CD4-positive, alpha-beta T cell treated with Interferon gamma for 1 hour (primary cell): ENCODE results near the gene BBS9.

Source experiments
- DNase-seq: peaks from one replicate; pipeline ENCODE4 v3.0.0-alpha.2; 2020

BBS9 gene

GRCh38 chr7:33128631-33128989 lies 754 bp upstream of the BBS9 start:
- DNase-seq = no peak

GRCh38 chr7:33129806-33130153 lies 416 bp downstream of the BBS9 start:
- no peak for DNase-seq

DNA sequence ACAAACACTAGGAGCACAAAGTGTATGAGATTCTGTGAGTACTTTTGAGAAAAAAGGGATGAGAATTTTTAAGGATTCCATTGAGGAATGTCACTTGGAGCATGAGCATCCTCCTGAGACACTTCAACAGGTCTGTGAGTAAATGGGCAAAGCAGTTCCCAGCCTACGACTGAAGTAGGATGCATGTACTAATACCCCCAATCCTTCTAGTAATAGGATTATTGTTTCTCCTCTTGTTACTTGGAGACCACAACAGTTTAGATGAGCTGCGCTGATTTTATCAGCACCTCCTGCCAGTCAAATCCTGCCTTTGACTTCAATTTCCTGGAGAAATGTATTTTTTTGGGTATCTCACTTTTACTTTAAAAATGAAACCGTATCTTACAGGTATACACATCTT lies 820 bp downstream of the BBS9 start:
- no peak for DNase-seq

GRCh38 chr7:33137103-33137502 lies 7.7 kb downstream of the BBS9 start:
- no peak for DNase-seq

DNA sequence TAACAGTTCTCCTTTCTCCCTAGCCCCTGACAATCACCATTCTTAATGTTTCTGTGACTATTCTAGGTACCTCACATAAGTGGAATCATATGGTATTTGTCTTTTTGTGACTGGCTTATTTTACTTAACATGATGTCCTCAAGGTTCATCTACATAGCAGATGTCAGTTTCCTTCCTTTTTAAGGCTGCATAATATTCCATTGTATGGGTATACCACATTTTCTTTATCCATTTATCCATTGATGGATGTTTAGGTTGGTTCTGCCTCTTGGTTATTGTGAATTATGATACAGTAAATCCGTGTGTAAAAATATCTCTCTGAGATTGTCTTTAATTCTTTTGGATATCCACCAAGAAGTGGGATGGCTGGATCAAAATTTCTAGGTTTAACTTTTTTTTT lies 13.2 kb downstream of the BBS9 start:
- DNase-seq = no peak

DNA sequence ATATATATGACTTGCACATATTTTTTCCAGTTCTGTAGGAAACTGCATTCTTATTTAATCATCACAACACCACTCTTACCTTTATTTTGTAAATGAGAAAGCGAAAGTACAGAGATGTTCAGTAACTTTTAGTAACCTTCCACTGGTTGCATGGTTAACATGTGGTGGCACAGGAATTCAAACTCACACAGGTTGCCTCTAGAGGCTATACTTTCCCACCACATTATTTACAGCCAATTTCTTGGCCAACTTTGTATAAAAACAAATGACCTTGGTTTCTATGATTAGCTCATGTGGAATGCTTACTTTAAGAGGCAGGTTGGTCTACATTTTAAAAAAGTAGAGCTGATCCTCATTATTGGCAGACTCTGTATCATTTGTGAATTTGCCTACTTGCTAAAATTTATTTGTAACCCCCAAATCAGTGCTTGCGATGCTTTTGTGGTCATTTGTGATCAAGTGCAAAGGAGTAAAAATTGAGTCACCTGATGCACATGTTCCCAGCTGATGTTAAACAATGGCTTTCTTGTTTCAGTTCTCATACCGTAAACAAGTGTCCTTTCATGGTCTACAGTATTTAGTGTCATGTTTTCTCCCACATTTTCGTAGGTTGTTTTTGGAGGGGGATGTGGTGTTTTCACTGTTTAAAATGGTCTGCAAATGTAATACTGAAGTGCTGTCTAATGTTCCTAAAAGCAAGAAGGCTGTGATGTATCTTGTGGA lies 14.8 kb downstream of the BBS9 start:
- DNase-seq = no peak

GRCh38 chr7:33145156-33145555 lies 15.8 kb downstream of the BBS9 start:
- DNase-seq = no peak

DNA sequence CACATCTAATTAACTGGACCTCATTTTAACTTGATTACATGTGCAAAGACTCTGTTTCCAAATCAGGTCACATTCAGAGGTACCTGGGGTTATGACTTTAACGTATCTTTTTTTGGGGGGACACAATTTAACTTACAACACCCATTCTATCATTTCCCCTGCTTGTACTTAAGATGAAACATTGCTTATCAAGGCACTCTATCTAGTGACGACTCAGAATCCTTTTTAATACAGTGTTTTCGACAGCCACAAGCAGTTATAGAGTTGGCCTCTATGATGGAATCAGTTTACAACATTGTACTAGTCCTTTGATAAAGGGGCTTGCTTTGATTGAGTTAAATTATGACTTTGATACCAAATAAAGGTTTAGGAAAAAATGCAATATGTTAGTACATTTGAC lies 22.7 kb downstream of the BBS9 start:
- no peak for DNase-seq

DNA sequence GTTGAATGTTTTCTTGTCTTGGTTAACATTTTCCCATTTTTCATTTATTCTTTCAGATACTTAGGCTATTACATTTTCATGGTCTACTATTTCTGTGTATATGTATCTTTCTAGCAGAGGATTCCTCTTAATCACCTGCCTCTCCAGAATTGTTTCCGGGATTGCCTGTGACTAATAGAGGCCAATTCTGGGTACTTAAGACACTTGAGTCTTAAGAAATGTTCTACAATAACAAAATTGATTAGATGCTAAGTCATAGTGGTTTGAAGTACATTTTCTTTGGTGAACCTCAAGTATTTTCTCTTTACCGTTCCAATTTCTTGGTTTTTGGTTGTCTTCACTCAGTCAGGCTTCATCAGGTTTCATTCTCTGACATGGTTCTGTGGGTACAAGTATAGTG lies 26.4 kb downstream of the BBS9 start:
- no peak for DNase-seq

DNA sequence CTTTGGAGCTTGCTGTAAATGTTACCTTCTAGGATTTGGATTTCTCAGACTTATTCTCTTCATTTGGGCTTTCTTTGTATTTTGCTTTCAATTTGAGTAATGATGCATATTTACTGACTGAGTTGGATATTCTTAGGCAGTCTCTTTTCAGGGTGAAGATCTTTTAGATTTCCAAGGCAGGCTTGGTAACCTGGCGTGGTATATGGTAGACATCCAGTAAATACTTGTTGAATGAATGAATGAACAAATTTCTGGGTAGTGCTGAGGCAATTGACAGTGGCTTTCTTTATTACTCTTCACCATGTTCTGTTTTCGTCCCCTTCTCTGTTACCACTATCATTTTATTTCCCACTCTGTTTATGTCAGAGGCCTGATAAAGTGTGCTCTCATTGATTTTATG lies 27.1 kb downstream of the BBS9 start:
- no peak for DNase-seq

DNA sequence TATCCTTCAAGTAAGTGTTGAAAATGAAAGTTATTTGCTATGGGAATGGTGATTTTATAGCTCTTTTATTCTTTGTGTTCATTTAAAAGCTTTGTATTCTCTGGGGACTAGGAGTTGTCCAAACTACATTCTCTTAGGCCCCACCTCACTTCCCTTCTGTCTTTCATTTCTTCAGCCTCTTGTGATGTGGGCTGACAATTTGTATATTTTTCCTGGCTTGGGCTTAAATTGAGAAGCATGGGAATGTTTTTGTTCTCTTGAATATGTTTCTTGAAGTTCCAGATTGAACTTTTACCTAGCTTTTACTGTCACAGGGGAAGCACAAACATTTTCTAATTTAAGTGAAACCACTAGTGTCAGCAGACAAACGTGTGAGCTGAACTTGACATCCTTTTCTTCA lies 27.9 kb downstream of the BBS9 start:
- DNase-seq = no peak

GRCh38 chr7:33157781-33158180 lies 28.4 kb downstream of the BBS9 start:
- DNase-seq = no peak

DNA sequence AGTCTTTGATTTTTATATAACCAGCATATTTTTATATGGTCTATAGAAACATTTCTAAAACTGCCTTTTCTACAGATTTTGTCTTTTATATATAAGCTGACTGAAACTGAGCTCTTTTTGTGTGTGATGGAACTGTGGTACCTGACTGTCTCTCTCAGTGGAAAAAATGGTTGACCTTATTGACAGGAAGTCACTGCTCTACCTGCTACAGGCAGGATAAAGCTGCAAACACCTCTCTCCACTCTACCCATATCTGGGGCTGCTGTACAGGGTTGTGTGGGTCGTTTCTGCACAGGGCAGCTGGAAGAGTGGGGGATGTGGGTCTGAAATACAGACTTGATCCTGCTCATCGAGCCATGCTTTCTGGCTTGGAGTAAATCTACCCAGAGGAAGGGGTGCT lies 48.5 kb downstream of the BBS9 start:
- DNase-seq = no peak

DNA sequence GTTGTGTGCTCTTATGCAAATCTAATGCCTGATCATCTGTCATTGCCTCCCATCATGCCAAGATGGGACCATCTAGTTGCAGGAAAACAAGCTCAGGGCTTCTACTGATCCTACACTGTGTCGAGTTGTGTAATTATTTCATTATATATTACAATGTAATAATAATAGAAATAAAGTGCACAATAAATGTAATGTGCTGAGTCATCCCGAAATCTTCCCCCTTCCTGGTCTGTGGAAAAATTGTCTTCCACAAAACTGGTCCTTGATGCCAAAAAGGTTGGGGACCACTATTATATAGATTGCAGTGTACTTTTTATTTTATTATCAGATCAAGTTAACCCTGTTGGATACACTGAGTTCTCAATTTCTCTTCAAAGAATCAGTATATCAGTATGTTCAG lies 50.2 kb downstream of the BBS9 start:
- DNase-seq = no peak

GRCh38 chr7:33183504-33183903 lies 54.1 kb downstream of the BBS9 start:
- no peak for DNase-seq

DNA sequence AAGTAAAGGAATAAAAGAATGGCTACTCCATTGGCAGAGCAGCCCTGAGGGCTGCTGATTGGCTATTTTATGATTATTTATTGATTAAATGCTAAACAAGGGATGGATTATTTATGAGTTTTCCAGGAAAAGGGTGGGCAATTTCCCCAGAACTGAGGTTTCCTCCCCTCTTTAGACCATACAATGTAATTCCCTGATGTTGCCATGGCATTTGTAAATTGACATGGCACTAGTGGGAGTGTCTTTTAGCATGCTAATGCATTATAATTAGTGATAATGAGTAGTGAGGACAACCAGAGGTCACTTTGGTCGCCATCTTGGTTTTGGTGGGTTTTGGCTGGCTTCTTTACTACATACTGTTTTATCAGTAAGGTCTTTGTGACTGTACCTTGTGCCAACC lies 55.5 kb downstream of the BBS9 start:
- DNase-seq = no peak

- no peak for DNase-seq
Observed at GRCh38 chr7:33185786-33186185, 56.4 kb downstream of the BBS9 start.

DNA sequence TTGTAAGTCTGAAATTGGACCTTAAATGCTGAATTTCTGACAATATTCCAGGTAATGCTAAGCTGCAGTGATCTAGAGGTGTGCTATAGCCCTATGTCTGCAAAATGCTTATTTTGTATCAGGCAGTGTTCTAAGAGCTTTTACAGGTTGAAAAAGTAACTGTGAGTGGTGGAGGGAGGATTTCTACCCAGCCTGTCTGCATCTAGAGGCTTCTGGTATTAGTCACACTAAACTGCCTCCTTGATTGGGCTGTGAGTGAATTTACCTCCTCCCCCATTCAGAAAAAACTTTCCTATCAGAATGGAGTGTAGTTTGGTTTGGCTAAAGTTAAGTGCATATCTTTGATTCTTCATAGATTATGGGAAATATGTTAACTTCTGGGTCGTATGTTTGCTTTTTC lies 56.8 kb downstream of the BBS9 start:
- no peak for DNase-seq

- DNase-seq = no peak
Observed at GRCh38 chr7:33190688-33191304, 61.4 kb downstream of the BBS9 start.

DNA sequence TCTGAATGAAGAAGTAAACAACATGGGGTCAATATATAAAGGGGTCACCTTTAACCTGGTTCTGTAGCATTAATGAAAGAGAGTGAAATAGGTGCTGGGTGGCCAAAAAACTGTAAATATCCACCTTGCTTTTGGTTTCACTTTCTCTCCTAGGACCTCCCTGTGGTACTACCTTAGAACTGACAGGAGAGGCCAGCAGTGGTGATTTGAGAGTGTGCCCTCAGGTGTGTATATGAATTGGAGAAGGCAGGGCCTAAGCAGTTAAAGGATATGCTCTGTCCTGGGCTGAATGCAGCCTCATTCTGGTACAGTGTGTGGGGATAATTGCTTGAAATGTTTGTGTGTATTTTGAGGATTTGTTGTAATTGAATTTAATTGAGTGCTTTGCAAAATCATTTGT lies 62.0 kb downstream of the BBS9 start:
- DNase-seq = no peak

DNA sequence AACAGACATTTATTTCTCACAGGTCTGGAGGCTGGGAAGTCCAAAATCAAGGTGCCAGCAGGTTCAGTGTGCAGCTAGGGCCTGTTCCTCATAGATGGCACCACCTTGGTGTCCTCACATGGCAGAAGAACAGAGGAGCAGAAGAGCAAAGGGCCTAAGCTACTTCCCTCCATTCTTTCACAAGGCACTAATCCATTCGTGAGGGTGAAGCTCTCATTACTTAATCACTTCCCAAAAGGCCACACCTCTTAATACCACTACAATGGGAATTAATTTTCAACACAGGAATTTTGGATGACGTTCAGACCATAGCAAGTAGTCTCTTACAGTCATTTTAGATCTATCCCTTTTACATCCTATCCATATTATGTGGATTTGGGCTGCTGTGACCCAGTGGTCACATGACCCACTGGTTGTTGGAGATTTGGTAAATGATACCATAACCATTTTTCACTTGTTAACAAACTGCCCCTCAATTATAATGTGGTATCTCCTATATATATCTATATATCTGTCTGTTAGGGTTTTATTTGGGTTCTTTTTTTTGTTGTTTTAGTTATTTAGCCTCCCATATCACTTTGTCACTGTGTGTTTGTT lies 63.4 kb downstream of the BBS9 start:
- DNase-seq = no peak

- no peak for DNase-seq
Observed at GRCh38 chr7:33193308-33193864, 64.0 kb downstream of the BBS9 start.

GRCh38 chr7:33195264-33195663 lies 65.9 kb downstream of the BBS9 start:
- no peak for DNase-seq

DNA sequence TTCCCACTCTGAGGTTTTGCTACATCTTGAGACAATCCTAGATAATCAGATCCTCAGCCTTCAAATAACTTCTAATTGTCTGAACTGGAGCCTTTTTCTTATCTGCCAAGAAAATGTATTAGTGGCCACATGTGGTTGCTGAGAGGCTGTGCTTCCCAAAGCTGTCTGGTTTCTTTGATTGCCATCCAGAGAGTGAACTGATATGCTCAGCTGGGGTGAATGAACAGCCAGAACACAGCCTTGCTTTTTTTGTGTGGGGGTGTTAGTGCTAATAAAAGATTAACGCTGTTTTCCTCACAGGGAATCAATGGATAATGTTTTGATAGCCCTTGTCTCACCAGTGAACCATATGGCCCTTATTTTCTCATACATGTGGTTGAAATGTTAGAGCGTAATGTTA lies 66.9 kb downstream of the BBS9 start:
- DNase-seq = no peak

DNA sequence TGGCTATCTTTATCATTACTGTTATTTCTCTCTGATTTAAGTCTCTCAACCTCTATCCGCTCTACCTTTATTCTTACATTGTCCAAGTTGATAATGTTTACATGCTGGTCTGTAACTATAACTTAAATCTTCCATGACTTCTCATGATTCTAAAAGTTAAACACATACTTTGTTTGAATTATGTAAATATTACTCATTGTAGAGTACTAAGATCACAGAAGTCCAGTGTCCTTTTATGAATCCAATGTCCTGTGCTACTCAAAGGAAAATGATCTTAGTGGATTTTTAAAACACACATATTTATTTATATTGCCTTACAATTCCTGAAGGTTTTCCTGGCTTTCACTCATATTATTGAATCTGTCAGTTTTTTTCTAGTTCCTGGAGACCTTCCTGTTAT lies 70.9 kb downstream of the BBS9 start:
- DNase-seq = no peak
